Measurements from ENCODE around the gene EXOSC5. TPM values are rescaled to one million over a fixed set of nuclear protein-coding genes. Genes with fewer than 3 reads are reported as not detected.
A peak's percentile ranks its signal among the peaks of the same experiment; 100 is the strongest.

EXOSC5 gene
- total and polyA plus RNA-seq, 9 of the 15 experiments (the other 6 are each of a cell fraction or from before 2014, with no cell fraction given) = 10.9 to 75.5 (median 37.8) TPM

- TF ChIP-seq ARID4B (CRISPR knock-in tag; IDR thresholded peaks at IDR 0.05) = peak; percentile 88; the same call in 1 of the 2 replicates
- TF ChIP-seq CREB1 (IDR thresholded peaks at IDR 0.05) = no peak
- peak; percentile 32; the same call in 1 of the 2 replicates for TF ChIP-seq CREB1 (CRISPR knock-in tag; IDR thresholded peaks at IDR 0.05)
- TF ChIP-seq GTF2A2 (tag; IDR thresholded peaks at IDR 0.05) = no peak
- TF ChIP-seq POLR3A (IDR thresholded peaks at IDR 0.05; ENCODE audit: borderline replicate concordance, extremely low read depth, insufficient read depth, insufficient read length) = no peak
- TF ChIP-seq HOXB6 (CRISPR knock-in tag; IDR thresholded peaks at IDR 0.05; ENCODE audit: borderline replicate concordance) = no peak
- no peak for TF ChIP-seq ZNF780A (CRISPR knock-in tag; IDR thresholded peaks at IDR 0.05)
- 0 out of 4 replicates have a peak, but pooled peaks of 1 of the 2 experiments have one; percentile 14 for TF ChIP-seq SIX5 (IDR thresholded peaks at IDR 0.05; ENCODE audit: borderline replicate concordance in 1 of 2, insufficient read depth in 1 of 2, low read depth in 1 of 2, low read length in 2 of 2)
- no peak; the same call in 1 of the 2 replicates for TF ChIP-seq HDAC2 (IDR thresholded peaks at IDR 0.05)
- TF ChIP-seq ZNF444 (CRISPR knock-in tag; IDR thresholded peaks at IDR 0.05) = no peak
- no peak for TF ChIP-seq ZNF354B (CRISPR knock-in tag; IDR thresholded peaks at IDR 0.05)
- no peak for TF ChIP-seq TCF7L2 (IDR thresholded peaks at IDR 0.05; ENCODE audit: low read depth, low read length)
- 0 out of 2 replicates have a peak, but pooled peaks have one; percentile 41 for TF ChIP-seq ARID2 (IDR thresholded peaks at IDR 0.05)
- no peak for TF ChIP-seq ZNF512 (tag; IDR thresholded peaks at IDR 0.05)
- peak; percentile 40; the same call in 1 of the 2 replicates for TF ChIP-seq ESRRA (IDR thresholded peaks at IDR 0.05; ENCODE audit: borderline replicate concordance, low read depth)
- TF ChIP-seq MTA3 (IDR thresholded peaks at IDR 0.05; ENCODE audit: borderline replicate concordance) = peak; percentile 71; the same call in 1 of the 2 replicates
- 0 out of 2 replicates have a peak, but pooled peaks have one; percentile 28 for TF ChIP-seq SOX6 (IDR thresholded peaks at IDR 0.05)
- no peak for TF ChIP-seq ZSCAN32 (CRISPR knock-in tag; IDR thresholded peaks at IDR 0.05)
- TF ChIP-seq MECOM (CRISPR knock-in tag; IDR thresholded peaks at IDR 0.05) = no peak
- TF ChIP-seq NCOA2 (IDR thresholded peaks at IDR 0.05; ENCODE audit: partially characterized antibody in 2 of 2) = no peak
- no peak for TF ChIP-seq CGGBP1 (CRISPR knock-in tag; IDR thresholded peaks at IDR 0.05)
Measured at GRCh38 chr19:41352609-41353465, 44.3 kb downstream of the EXOSC5 start (continued).
